Activated naive CD4-positive, alpha-beta T cell treated with anti-CD3 and anti-CD28 coated beads, Interleukin-2, amount 50 U/mL, for 24 hours (primary cell): ENCODE data around the gene RBMXL3.
"Not testable (repeated sequence)": the region's sequence is repeated elsewhere in the genome, so short reads cannot be mapped to it uniquely, and the experiment has no call there.

Experiments used
- H3K27ac Mint-ChIP-seq: one replicate; pipeline ENCODE4 v1.8.0; 2021; ENCODE audit warnings: mild to moderate bottlenecking, mixed read lengths
- H3K27me3 Mint-ChIP-seq: one replicate; pipeline ENCODE4 v1.8.0; 2021; ENCODE audit warnings: mixed read lengths
- H3K36me3 Mint-ChIP-seq: one replicate; pipeline ENCODE4 v1.8.0; 2021; ENCODE audit warnings: mixed read lengths
- H3K4me1 Mint-ChIP-seq: one replicate; pipeline ENCODE4 v1.8.0; 2021; ENCODE audit warnings: mixed read lengths
- H3K4me3 Mint-ChIP-seq: one replicate; pipeline ENCODE4 v1.8.0; 2021; ENCODE audit warnings: mild to moderate bottlenecking, mixed read lengths
- H3K9me3 Mint-ChIP-seq: one replicate; pipeline ENCODE4 v1.8.0; 2021; ENCODE audit warnings: mixed read lengths

The RBMXL3 gene

DNA sequence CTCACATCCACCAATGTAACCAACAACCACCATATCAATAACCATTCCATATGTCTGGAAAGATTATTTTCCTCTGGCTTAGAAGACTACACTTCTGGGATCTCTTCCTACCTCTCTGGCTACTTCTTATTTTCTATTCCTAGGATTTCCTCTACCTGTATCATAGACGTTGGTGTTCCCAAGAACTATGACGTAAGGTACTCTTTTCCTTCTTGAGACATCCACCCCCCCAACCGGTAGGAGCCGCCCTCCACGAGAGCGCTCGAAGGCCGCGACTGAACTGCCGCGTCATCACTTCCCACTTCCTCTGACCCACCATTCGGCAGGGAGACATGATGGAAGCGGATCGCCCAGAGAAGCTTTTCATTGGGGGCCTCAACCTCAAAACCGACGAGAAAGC, at the start of gene RBMXL3:
RBMXL3 (plus strand) TSS at position 301 of the 400 bp plus-strand sequence; CDS start at position 333, 32 bp downstream.
- no peak within 1 kb of the TSS for H3K27ac Mint-ChIP-seq
- H3K27me3 Mint-ChIP-seq = no peaks in the 10 kb centered on the region
- no peaks in the 10 kb centered on the region for H3K4me1 Mint-ChIP-seq
- no peak within 1 kb of the TSS for H3K4me3 Mint-ChIP-seq
- H3K36me3 Mint-ChIP-seq = no peaks in the 10 kb centered on the region
- H3K9me3 Mint-ChIP-seq = no peaks in the 10 kb centered on the region

DNA sequence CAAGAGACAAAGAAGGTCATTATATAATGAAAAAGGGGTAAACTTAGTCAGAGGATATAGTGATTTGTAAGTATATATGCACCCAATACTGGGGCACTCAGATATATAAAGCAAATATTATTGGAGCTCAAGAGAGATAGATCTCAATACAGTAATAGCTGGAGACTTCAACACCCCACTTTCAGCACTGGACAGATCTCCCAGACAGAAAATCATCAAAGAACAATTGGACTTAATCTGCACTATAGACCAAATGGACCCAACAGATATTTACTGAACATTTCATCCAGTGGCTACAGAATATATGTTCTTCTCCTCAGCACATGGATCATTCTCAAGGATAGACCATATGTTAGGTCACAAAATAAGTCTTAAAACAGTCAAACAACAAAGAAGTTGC, 47.2 kb upstream of the RBMXL3 start:
- H3K9me3 Mint-ChIP-seq = no peaks in the 10 kb centered on the region
- H3K4me3 Mint-ChIP-seq = no peak overlapping the region
- H3K36me3 Mint-ChIP-seq = no peaks in the 10 kb centered on the region
- no peaks in the 10 kb centered on the region for H3K27me3 Mint-ChIP-seq
- no peaks in the 10 kb centered on the region for H3K4me1 Mint-ChIP-seq
- H3K27ac Mint-ChIP-seq = no peak overlapping the region

DNA sequence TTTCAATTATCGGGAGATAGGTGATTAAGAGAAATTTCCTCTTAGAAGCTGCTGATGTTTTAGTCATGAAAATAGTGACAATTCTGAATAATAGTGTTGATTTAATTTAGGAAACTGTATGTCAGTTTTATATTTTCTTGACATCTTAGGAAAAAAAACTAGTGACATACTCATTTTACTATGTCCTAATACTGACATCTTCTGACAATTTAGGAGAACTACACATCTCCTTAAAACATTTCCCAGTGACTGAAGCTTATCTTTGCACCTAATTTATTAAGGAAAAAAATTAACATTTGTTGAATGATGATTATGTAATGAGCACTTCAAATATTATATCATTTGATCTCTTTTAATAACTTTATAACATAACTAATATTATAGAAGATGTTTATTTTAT, 42.0 kb upstream of the RBMXL3 start:
- Mint-ChIP-seq H3K9me3 (no peaks in the 10 kb centered on the region), H3K27ac (no peak overlapping the region), H3K27me3 (no peaks in the 10 kb centered on the region), H3K4me1 (no peaks in the 10 kb centered on the region), H3K4me3 (no peak overlapping the region), H3K36me3 (no peaks in the 10 kb centered on the region)

DNA sequence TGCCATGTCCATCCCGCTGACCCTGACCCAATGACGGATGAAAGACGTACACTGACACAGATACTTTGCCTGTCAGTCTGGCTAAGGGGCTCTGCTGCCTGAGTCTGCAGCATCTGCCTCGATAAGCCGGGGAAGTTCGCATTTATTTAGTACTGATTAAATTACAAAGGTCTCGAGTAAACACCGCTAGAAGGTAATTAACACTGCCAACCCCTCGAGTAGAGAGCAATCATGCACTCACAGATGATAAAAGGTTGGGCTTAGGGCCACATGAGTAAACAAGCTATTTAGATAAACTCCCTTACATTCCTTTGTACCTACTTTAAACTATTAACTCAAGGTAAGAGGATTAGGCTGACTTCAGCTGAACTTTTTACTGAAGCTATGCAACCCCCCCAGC, 16.0 kb upstream of the RBMXL3 start:
- Mint-ChIP-seq H3K27ac (no peak overlapping the region), H3K36me3 (no peaks in the 10 kb centered on the region), H3K9me3 (no peaks in the 10 kb centered on the region), H3K4me1 (no peaks in the 10 kb centered on the region), H3K4me3 (no peak overlapping the region), H3K27me3 (no peaks in the 10 kb centered on the region)

DNA sequence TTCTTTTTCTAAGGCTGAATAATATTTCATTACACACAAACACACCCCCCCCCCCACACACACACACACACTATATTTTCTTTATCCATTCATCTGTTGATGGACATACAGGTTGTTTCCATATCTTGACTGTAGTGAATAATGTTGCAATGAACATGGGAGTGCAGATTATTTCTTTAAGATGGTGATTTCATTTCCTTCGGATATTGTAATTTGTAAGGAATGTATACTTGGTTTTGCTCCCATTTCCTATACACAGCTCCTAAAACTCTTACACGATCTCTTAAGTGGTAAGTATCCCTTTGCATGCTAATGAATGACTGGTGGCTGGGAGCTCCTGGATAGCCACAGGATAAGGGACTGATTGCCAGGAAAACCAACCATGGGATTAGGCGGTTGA, 14.7 kb upstream of the RBMXL3 start:
- Mint-ChIP-seq H3K27me3 (no peaks in the 10 kb centered on the region), H3K4me3 (no peak overlapping the region), H3K4me1 (no peaks in the 10 kb centered on the region), H3K27ac (no peak overlapping the region), H3K9me3 (no peaks in the 10 kb centered on the region), H3K36me3 (no peaks in the 10 kb centered on the region)

DNA sequence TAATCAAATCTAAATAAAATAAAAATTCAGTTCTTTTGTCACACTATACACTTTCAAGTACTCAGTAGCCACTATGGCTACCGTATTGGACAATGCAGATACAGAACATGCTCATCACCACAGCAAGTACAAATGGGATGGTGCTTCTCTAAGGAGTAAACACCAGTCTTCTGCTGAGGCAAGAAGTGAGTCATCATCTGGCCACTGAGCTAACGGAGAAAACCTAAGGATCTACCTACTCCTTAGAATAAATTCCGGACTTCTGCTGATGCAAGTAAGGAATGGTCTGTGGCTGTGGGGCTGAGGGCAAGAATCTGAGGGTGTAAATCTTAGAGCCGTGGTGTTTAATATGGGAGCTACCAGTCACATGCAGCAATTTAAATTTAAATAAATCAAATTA, 11.3 kb upstream of the RBMXL3 start:
- H3K36me3 Mint-ChIP-seq = no peaks in the 10 kb centered on the region
- H3K9me3 Mint-ChIP-seq = no peaks in the 10 kb centered on the region
- no peak overlapping the region for H3K27ac Mint-ChIP-seq

DNA sequence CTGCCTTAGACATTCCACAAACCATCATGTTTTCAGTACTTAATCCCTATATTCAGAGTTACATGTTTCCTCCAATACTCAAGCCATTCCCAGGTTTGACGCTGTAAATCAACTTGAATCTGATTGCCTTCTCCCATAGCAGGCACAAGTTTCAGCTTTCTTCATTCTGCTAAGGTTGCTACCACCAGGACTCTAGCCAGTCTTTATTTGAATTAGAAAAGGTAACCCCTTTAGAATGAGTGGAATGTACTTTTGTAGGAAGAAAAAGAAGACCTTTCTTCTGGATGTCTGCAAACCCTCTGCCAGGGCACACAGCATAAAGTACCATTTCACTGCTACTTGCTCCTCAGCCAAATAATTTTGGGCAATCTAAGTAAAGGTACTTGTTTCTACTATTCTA, 10.7 kb upstream of the RBMXL3 start:
- no peak overlapping the region for H3K27ac Mint-ChIP-seq
- H3K36me3 Mint-ChIP-seq = no peaks in the 10 kb centered on the region
- H3K27me3 Mint-ChIP-seq = no peaks in the 10 kb centered on the region
- no peaks in the 10 kb centered on the region for H3K9me3 Mint-ChIP-seq
- H3K4me1 Mint-ChIP-seq = no peaks in the 10 kb centered on the region
- H3K4me3 Mint-ChIP-seq = no peak overlapping the region

More for the DNA sequence above, 11.3 kb upstream of the RBMXL3 start:
- no peaks in the 10 kb centered on the region for H3K4me1 Mint-ChIP-seq
- H3K27me3 Mint-ChIP-seq = no peaks in the 10 kb centered on the region
- no peak overlapping the region for H3K4me3 Mint-ChIP-seq

DNA sequence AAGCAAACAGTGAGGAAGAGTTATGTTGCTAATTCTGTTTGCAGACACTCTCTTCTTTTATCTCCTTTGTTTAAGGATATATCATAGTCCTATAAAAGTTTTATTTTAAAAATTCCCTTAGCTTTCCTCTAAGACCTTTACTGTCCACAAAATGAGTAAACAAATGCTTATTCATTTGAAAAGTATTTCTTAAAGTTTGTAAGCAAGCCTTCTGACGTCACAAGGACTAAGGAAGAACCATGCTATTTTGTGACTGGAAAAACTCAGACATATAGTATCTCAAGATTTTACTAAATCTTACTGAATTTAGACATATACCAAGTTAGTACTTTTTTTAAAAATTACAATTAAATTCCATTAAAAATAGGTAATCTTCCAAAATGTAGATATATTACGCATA, 5.2 kb upstream of the RBMXL3 start:
- Mint-ChIP-seq H3K4me1 (no peaks in the 10 kb centered on the region), H3K36me3 (no peaks in the 10 kb centered on the region), H3K4me3 (no peak overlapping the region), H3K9me3 (no peaks in the 10 kb centered on the region), H3K27me3 (no peaks in the 10 kb centered on the region), H3K27ac (no peak overlapping the region)

DNA sequence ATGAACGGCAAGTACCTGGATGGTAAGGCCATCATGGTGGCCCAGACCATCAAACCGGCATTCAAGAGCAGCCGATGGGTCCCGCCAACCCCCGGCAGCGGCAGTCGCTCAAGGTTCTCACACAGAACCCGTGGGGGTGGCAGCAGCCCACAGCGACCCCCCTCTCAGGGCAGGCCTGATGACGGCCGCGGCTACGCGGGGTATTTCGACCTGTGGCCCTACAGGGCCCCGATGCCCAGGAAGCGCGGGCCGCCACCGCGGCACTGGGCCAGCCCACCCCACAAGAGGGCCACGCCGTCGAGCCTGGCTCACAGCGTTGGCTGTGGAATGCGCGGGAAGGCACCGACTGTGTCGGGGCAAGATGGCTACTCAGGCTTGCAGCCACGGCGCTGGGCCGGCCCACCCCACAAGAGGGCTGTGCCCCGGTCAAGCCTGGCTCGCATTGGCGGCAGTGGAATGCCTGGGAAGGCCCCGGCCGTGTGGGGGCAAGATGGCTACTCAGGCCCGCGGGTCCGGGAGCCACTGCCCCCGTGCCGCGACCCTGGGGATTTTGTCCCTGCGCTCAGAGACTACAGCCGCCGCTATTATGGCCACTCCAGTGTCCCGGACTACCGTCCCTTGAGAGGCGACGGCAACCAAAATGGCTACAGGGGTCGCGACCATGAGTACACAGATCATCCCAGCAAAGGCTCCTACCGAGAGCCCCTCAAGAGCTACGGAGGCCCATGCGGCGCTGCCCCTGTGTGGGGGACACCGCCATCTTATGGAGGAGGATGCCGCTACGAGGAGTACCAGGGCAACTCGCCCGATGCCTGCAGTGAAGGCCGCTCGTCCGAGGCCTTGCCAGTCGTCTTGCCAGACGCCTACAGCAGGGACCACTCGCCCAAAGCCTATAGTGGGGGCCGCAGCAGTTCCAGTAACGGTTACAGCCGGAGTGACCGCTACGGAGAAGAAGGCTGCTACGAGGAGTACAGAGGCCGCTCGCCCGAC, 731 bp downstream of the RBMXL3 start:
- Mint-ChIP-seq H3K4me3 (no peak overlapping the region), H3K27me3 (no peaks in the 10 kb centered on the region), H3K4me1 (no peaks in the 10 kb centered on the region), H3K36me3 (no peaks in the 10 kb centered on the region), H3K9me3 (no peaks in the 10 kb centered on the region), H3K27ac (no peak overlapping the region)

DNA sequence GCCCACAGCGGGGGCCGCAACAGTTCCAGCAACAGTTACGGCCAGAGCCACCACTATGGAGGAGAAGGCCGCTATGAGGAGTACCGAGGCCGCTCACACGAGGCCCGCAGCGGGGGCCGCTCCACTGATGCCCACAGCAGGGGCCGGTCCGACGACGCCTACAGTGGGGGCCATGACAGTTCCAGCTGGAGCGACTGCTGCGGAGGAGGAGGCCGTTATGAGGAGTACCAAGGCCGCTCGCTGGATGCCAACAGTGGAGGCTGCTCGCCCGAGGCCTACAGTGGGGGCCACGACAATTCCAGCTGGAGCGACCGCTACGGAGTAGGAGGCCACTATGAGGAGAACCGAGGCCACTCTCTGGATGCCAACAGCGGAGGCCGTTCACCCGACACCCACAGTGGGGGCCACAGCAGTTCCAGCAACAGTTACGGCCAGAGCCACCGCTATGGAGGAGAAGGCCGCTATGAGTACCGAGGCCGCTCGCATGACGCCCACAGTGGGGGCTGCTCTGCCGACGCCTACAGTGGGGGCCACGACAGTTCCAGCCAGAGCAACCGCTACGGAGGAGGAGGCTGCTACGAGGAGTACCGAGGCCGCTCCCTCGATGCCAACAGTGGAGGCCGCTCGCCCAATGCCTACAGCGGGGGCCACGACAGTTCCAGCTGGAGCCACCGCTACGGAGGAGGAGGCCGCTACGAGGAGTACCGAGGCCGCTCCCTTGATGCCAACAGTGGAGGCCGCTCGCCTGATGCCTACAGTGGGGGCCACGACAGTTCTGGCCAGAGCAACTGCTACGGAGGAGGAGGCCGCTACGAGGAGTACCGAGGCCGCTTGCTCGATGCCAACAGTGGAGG, 1.7 kb downstream of the RBMXL3 start:
- H3K4me3 Mint-ChIP-seq = no peak overlapping the region
- H3K27me3 Mint-ChIP-seq = no peaks in the 10 kb centered on the region
- no peaks in the 10 kb centered on the region for H3K4me1 Mint-ChIP-seq
- no peaks in the 10 kb centered on the region for H3K9me3 Mint-ChIP-seq
- H3K27ac Mint-ChIP-seq = no peak overlapping the region
- H3K36me3 Mint-ChIP-seq = no peaks in the 10 kb centered on the region

DNA sequence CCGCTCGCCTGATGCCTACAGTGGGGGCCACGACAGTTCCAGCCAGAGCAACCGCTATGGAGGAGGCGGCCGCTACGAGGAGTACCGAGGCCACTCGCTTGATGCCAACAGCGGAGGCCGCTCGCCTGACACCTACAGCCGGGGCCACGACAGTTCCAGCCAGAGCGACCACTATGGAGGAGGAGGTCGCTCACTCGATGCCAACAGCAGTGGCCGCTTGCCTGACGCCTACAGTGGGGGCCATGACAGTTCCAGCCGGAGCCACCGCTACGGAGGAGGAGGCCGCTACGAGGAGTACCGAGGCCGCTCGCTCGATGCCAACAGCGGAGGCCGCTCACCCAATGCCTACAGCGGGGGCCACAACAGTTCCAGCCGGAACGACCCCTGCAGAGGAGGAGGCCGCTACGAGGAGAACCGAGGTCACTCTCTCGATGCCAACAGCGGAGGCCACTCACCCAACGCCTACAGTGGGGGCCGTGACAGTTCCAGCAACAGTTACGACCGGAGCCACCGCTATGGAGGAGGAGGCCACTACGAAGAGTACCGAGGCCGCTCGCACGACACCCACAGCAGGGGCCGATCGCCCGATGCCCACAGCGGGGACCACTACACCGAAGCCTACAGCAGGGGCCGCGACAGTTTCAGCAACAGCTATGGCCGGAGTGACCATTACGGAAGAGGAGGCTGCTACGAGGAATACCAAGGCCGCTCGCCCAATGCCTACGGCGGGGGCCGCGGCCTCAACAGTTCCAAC, 2.5 kb downstream of the RBMXL3 start:
- H3K27ac Mint-ChIP-seq = no peak overlapping the region
- H3K4me1 Mint-ChIP-seq = no peaks in the 10 kb centered on the region
- no peaks in the 10 kb centered on the region for H3K36me3 Mint-ChIP-seq
- H3K9me3 Mint-ChIP-seq = no peaks in the 10 kb centered on the region
- no peak overlapping the region for H3K4me3 Mint-ChIP-seq
- H3K27me3 Mint-ChIP-seq = no peaks in the 10 kb centered on the region

DNA sequence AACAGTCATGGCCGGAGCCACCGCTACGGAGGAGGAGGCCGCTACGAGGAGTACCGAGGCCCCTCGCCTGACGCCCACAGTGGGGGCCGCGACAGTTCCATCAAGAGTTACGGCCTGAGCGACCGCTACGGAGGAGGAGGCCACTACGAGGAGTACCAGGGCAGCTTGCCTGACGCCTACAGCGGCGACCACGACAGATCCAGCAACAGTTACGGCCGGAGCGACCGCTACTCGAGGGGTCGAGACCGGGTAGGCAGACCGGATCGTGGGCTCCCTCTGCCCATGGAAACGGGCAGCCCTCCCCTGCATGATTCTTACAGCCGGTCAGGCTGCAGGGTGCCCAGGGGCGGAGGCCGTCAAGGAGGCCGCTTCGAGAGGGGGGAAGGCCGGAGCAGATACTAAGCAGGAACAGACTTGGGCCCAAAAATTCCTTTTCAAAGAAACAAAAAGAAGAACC, 3.1 kb downstream of the RBMXL3 start:
- Mint-ChIP-seq H3K36me3 (no peaks in the 10 kb centered on the region), H3K27ac (no peak overlapping the region), H3K27me3 (no peaks in the 10 kb centered on the region), H3K4me1 (no peaks in the 10 kb centered on the region), H3K4me3 (no peak overlapping the region), H3K9me3 (no peaks in the 10 kb centered on the region)

DNA sequence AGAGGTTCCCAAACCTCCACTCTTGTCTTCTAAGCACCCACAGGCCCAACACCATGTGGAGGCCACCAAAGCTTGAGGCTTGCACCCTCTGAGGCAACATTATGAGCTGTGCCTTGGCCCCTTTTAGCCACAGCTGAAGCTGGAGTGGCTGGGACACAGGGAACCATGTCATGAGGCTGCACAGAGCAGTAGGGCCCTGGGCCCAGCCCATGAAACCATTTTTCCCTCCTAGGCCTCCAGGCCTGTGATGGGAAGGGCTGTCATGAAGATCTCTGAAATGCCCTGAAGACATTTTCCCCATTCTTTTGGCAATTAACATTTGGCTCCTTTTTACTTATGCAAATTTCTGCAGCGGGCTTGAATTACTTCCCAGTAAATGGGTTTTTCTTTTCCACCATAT, 14.8 kb downstream of the RBMXL3 start:
- Mint-ChIP-seq H3K36me3 (no peaks in the 10 kb centered on the region), H3K4me1 (no peaks in the 10 kb centered on the region), H3K4me3 (no peak overlapping the region), H3K9me3 (peaks cover 15% of the 10 kb centered on the region), H3K27ac (no peak overlapping the region), H3K27me3 (no peaks in the 10 kb centered on the region)

DNA sequence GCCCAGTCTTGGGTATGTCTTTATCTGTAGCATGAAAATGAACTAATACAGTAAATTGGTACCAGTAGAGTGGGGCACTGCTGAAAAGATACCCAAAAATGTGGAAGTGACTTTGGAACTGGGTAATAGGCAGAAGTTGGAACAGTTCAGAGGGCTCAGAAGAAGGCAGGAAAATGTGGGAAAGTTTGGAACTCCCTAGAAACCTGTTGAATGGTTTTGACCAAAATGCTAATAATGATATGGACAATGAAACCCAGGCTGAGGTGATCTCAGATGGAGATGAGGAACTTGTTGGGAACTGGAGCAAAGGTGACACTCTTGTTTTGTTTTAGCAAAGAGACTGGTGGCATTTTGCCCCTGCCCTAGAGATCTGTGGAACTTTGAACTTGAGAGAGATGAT, 20.3 kb downstream of the RBMXL3 start:
- H3K4me3 Mint-ChIP-seq, H3K4me1 Mint-ChIP-seq, H3K36me3 Mint-ChIP-seq, H3K9me3 Mint-ChIP-seq, H3K27me3 Mint-ChIP-seq, H3K27ac Mint-ChIP-seq: not testable (repeated sequence)

DNA sequence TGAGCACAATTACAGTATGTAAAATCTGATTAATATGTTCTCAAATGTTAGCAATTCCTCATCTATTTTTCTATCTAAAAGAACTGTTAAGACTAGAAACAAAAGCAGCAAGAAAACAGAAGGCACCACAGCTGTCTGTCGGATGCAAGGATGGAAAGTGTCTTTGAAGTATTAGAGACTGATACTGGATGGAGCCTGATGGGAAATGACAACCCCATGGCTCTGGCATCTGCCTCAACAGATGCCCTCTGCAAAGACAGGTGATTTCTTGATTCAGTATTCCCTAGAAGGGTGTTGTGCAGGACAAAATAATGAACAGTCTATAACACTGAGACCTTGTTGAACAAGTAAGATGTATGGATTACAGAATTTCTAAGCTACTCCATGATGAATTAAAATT, 24.9 kb downstream of the RBMXL3 start:
- no peak overlapping the region for H3K27ac Mint-ChIP-seq
- H3K27me3 Mint-ChIP-seq = no peaks in the 10 kb centered on the region
- H3K9me3 Mint-ChIP-seq = no peaks in the 10 kb centered on the region
- H3K4me3 Mint-ChIP-seq = no peak overlapping the region
- H3K4me1 Mint-ChIP-seq = no peaks in the 10 kb centered on the region
- H3K36me3 Mint-ChIP-seq = no peaks in the 10 kb centered on the region
